NCI-H446 treated with DMSO at 0.1 percent for 48 hours (cell line): ENCODE measurements around the gene SKIC8.
"Not testable (repeated sequence)": the region's sequence is repeated elsewhere in the genome, so short reads cannot be mapped to it uniquely, and the experiment has no call there.

Experiments used
- DNase-seq: peaks from one replicate; lab custom pipeline; 2025; lab: John Stamatoyannopoulos, UW

Gene SKIC8

DNA sequence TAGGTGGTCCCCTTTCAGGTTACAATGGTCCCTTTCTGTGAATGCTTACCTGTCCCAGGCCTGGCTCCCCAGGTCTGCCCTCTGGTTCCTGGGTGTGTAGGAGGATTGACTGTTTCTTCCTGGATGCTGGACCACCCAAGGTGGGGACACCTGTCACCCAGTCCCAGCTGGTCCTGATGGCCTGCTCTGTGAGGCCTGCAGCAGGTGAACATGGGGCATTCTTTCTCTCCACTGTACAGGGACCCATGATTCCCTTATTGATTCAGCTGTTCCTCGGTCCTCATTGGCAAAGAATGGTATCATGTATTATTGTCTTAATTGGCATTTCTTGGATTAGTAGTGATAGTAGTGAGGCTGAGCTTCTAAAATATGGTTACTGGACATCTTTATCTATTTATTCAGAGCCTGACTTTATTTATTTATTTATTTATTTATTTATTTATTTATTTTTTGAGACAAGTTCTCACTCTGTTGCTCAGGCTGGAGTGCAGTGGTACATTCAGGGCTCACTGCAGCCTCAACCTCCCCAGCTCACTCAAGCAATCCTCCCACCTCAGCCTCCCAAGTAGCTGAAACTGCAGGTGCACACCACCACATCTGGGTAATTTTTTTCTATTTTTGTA is 43.9 kb downstream of the SKIC8 start:
- no peak for DNase-seq

DNA sequence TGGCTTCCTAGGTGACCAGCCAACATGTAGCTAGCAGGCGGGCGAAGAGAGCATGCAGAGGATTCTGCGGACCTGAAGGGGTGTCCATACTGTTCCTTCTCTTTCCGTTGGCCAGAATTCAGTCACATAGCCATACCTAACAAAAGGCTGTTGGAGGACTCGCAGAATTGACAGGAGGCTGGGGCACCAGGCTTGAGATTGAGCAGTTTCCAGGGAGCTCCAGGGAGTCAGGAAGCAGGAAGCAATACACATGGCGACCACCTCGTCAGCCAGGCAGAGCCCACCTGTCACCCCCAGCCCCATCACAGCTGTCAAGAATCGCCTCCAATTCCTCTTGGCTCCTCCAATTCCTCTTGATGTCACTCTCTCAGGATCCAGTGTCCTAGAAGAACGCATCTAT is 48.3 kb downstream of the SKIC8 start:
- DNase-seq, result no peak

GRCh38 chr15:78249131-78249530 is 50.3 kb downstream of the SKIC8 start:
- no peak for DNase-seq

DNA sequence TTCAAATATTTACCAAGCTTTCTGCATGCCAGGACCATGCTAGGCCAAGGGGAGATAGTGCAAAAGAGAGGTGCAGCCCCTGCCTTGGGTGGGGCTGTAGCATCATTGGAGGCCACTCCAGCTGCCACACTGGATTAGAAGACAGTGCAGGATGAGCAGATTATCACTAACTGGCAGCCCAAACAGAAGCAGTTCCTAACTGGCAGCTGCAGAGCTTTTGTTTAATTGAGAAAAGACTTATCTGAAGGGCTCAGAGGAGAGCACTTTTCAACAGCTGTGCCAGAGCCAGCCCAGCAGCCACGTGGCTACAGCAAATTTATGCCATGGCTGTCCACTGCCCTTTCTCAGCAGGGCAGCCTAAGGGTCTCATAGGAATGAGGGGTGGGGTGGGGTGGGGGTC is 51.5 kb downstream of the SKIC8 start:
- no peak for DNase-seq

GRCh38 chr15:78245976-78246620 is 53.3 kb downstream of the SKIC8 start:
- not testable (repeated sequence) for DNase-seq

GRCh38 chr15:78245392-78245791 is 54.0 kb downstream of the SKIC8 start:
- DNase-seq, result not testable (repeated sequence)

GRCh38 chr15:78244893-78245292 is 54.5 kb downstream of the SKIC8 start:
- DNase-seq, result no peak

DNA sequence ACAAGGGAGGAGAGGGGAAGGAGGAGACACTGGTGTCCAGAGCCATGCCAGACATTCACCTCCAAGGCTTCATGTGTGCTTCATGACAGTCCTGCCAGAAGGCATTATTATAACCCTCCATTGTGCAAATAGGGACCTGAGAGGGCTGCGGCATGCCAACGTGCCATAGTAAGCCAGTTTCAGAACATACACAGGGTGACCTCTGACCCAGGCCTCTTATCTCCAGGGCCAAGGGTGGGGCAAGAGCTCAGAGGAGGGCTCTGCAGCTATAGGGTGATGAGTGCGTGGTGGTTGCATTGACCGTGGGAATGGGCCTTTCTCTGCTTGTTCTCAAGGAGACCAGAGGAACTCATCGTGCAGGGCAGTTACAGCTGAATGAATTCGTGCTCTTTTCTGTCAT is 55.3 kb downstream of the SKIC8 start:
- DNase-seq, result no peak

DNA sequence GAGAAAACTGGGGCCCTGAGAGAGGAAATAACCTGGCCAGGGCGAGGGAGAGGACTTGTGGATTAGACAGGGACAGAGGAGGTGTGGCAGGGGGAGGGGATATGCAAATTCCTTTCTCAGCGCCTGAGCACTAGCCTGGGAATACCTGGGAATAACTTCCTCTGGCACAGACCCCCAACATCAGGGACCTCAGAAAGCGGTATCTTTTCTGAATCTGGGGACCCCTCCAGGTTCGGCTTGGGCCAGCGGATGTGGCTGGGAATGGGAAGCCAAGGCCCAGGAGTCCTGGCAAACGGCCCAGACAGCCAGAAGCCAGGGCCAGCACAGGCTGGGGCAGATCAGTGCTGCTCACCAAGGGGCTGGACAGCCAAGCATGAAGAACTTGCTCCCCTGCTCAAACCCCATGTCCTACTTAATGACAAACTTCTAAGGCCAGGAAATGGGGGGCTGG is 55.9 kb downstream of the SKIC8 start:
- no peak for DNase-seq

DNA sequence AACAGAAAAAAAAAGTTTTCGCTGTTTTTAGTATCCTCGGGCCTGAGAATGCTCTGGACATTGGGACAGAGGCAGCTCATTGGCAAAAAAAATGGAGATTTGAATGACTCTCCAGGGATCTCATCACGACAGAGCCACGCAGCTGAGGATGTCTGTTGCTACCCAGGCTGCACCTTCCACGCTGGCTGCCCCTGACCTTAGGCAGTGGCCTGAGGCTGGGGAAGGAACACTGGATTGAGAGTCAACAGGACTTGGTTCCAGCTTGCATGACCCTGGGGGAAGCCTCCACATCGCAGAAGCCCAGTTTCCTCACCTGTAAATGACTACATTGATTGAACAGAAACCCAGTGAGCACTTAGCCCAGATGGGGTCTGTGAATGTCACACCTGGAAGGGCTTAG is 56.4 kb downstream of the SKIC8 start:
- DNase-seq, result no peak

- no peak for DNase-seq
Observed at GRCh38 chr15:78242128-78242527, 57.3 kb downstream of the SKIC8 start.

GRCh38 chr15:78241017-78241416 is 58.4 kb downstream of the SKIC8 start:
- no peak for DNase-seq

- DNase-seq, result no peak
Observed at GRCh38 chr15:78239811-78240210, 59.6 kb downstream of the SKIC8 start.

GRCh38 chr15:78237146-78237545 is 62.3 kb downstream of the SKIC8 start:
- DNase-seq, result no peak

GRCh38 chr15:78236491-78236890 is 62.9 kb downstream of the SKIC8 start:
- DNase-seq, result no peak

DNA sequence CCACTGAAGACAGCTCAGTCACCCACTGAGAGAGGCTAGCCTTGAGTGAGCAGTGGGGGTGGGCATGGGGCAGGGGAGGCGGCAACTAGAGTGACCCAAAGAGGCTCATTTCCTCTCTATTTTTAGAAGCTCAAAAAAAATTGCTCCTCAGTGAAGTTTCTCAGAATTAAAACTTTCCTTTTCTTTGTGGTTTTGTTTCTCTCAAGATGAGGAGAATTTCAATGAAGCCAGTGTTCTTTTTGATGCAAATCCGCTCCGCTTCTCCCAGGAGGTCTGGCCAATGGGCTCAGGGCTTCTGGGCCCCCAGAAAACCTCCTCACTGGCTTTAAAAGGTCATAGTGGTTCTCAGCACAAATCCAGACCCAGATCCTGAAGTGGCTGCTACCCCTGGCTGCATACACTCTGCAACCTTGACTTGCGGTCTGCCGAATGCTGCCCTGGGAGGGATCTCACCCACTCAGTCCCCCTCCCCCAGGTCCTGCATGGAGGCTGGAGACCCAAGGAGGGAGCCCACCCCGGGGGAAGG is 64.8 kb downstream of the SKIC8 start, which contains the start of gene ACSBG1:
Gene ACSBG1, minus strand, starts transcription at position 51 of the 526 bp plus-strand sequence. CDS start 64 bp downstream, outside the sequence.
- DNase-seq, result no peak

DNA sequence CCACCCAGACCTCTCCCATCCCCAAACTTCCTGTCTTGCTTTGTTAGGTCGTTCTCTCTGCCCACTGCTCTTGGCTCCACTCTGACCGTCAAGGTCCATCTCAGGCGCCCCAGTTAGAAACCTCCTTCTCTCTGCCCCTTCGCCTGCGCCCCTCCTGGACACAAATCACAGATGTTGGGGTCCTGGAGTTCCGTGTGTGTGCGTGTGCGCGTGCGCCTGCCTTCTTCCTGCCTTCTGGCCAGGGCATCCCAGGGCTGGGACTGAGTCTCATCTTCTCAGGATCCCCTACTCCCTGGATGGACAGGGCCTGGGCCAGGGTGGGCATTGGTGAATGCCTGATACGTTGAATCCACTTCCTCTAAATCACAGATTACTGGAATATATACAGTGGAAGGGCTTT is 65.9 kb downstream of the SKIC8 start:
- DNase-seq, result no peak
